Bronchial epithelial cell (primary cell): Measurements from ENCODE around the gene TAX1BP1. TPM values are rescaled to one million over a fixed set of nuclear protein-coding genes. Genes with fewer than 3 reads are reported as not detected.

Experiments used
- DNase-seq: peaks from one replicate; pipeline ENCODE4 v3.0.0-alpha.2; 2010; ENCODE audit warnings: low read depth
- FAIRE-seq: peaks from 2 replicates; lab custom pipeline; 2011; peaks lifted over from hg19 to GRCh38; lab: Jason Lieb, UNC
- H3K27me3 ChIP-seq: 2 replicates; pipeline ENCODE4 v1.5.1; 2011; ENCODE audit warnings: low read length; ENCODE audit not compliant: control insufficient read depth, insufficient read depth
- H3K36me3 ChIP-seq: 2 replicates; pipeline ENCODE4 v1.5.1; 2011; ENCODE audit warnings: low read length; ENCODE audit not compliant: control insufficient read depth, insufficient read depth
- H3K4me3 ChIP-seq: 2 replicates; pipeline ENCODE4 v1.5.1; 2011; ENCODE audit warnings: mild to moderate bottlenecking, low read depth, low read length, control low read depth
- CTCF ChIP-seq: IDR thresholded peaks from 2 replicates; pipeline ENCODE4 v1.5.1; 2011; ENCODE audit warnings: mild to moderate bottlenecking, moderate library complexity, low read length, control low read depth, inconsistent platforms; ENCODE audit not compliant: insufficient read depth, severe bottlenecking
- total RNA-seq: library from RNA; depleted of rRNA; stranded (reverse); fragments of >200 nt; gene quantifications from 2 replicates; pipeline ENCODE4 v1.2.1, GENCODE V29; 2014

TAX1BP1 gene
- total RNA-seq, 1 donor from 2014 or later = 92.1 TPM

GRCh38 chr7:27863880-27864279 is 123.9 kb downstream of the TAX1BP1 start:
- TF ChIP-seq CTCF = no peak
- Histone ChIP-seq H3K4me3 (no peak overlapping the region), H3K27me3 (no peaks in the 10 kb centered on the region), H3K36me3 (no peaks in the 10 kb centered on the region)
- FAIRE-seq (no peak), DNase-seq (no peak)

GRCh38 chr7:27866256-27866655 is 126.3 kb downstream of the TAX1BP1 start:
- DNase-seq = no peak
- no peaks in the 10 kb centered on the region for H3K36me3 ChIP-seq
- no peak for FAIRE-seq
- H3K4me3 ChIP-seq = no peak overlapping the region
- TF ChIP-seq CTCF = no peak
- no peaks in the 10 kb centered on the region for H3K27me3 ChIP-seq

- Histone ChIP-seq H3K36me3 (no peaks in the 10 kb centered on the region), H3K4me3 (no peak overlapping the region), H3K27me3 (no peaks in the 10 kb centered on the region)
- no peak for DNase-seq
- TF ChIP-seq CTCF = no peak
- no peak for FAIRE-seq
Observed at GRCh38 chr7:27866828-27867672, 127.1 kb downstream of the TAX1BP1 start.

GRCh38 chr7:27868131-27868550 is 128.2 kb downstream of the TAX1BP1 start:
- Histone ChIP-seq H3K27me3 (no peaks in the 10 kb centered on the region), H3K4me3 (no peak overlapping the region), H3K36me3 (no peaks in the 10 kb centered on the region)
- DNase-seq (peak; percentile 30), FAIRE-seq (peak; percentile 97)
- no peak for TF ChIP-seq CTCF

- no peak overlapping the region for H3K4me3 ChIP-seq
- no peaks in the 10 kb centered on the region for H3K27me3 ChIP-seq
- no peak for TF ChIP-seq CTCF
- no peaks in the 10 kb centered on the region for H3K36me3 ChIP-seq
- no peak for FAIRE-seq
- DNase-seq = no peak
Observed at GRCh38 chr7:27869056-27869455, 129.1 kb downstream of the TAX1BP1 start.
